Neutrophil (primary cell): Measurements from ENCODE around the gene SLC4A1AP.
"Not testable (repeated sequence)": the region's sequence is repeated elsewhere in the genome, so short reads cannot be mapped to it uniquely, and the experiment has no call there.

Source experiments
- H3K27ac ChIP-seq: fragments of 200-600 bp; sonication (generic); 2 replicates; pipeline ENCODE4 v1.5.1; 2016; ENCODE audit warnings: mild to moderate bottlenecking, moderate library complexity
- H3K27me3 ChIP-seq: fragments of 200-600 bp; sonication (generic); 2 replicates; pipeline ENCODE4 v1.6.0; 2016; ENCODE audit warnings: mild to moderate bottlenecking
- H3K36me3 ChIP-seq: fragments of 200-600 bp; sonication (generic); 2 replicates; pipeline ENCODE4 v1.5.1; 2017
- H3K4me1 ChIP-seq, 2 experiments: fragments of 200-600 bp in 1 of 2; sonication (generic) in 1 of 2; 1 replicate in 1 of 2; 2 replicates in 1 of 2; pipeline versions ENCODE4 v1.5.1 to v1.6.1; 2013 to 2016; ENCODE audit warnings: low read depth in 1 of 2, low read length in 1 of 2, mild to moderate bottlenecking in 1 of 2, moderate library complexity in 1 of 2; ENCODE audit not compliant: control insufficient read depth in 1 of 2, insufficient read depth in 1 of 2
- H3K4me3 ChIP-seq, 2 experiments: fragments of 200-600 bp in 1 of 2; sonication (generic) in 1 of 2; 1 replicate in 1 of 2; 2 replicates in 1 of 2; pipeline ENCODE4 v1.5.1; 2013 to 2016; ENCODE audit warnings: low read depth in 1 of 2, low read length in 1 of 2, mild to moderate bottlenecking in 1 of 2, moderate library complexity in 1 of 2
- H3K9me3 ChIP-seq: fragments of 200-600 bp; sonication (generic); 2 replicates; pipeline ENCODE4 v1.5.1; 2016
- CTCF ChIP-seq: fragments of 200-600 bp; sonication (generic); IDR thresholded peaks from 2 replicates; pipeline ENCODE4 v1.5.1; 2016; ENCODE audit warnings: antibody characterized with exemption

The SLC4A1AP gene

GRCh38 chr2:27667446-27667845, 3.8 kb downstream of the SLC4A1AP start:
- no peak for TF ChIP-seq CTCF
- peaks cover 50 to 51% of the 10 kb centered on the region in 2 experiments for H3K4me1 ChIP-seq
- H3K4me3 ChIP-seq: no peak overlapping the region
- peak overlapping the region; percentile 81 for H3K27ac ChIP-seq
- H3K9me3 ChIP-seq: no peaks in the 10 kb centered on the region
- H3K36me3 ChIP-seq: peaks cover 31% of the 10 kb centered on the region
- no peaks in the 10 kb centered on the region for H3K27me3 ChIP-seq

- H3K36me3 ChIP-seq: peaks cover 61% of the 10 kb centered on the region
- H3K9me3 ChIP-seq: no peaks in the 10 kb centered on the region
- no peak overlapping the region for H3K4me3 ChIP-seq
- no peak overlapping the region for H3K27ac ChIP-seq
- peaks cover 21 to 22% of the 10 kb centered on the region in 2 experiments for H3K4me1 ChIP-seq
- no peak for TF ChIP-seq CTCF
- H3K27me3 ChIP-seq: no peaks in the 10 kb centered on the region
Measured at GRCh38 chr2:27671235-27671634, 7.5 kb downstream of the SLC4A1AP start.

DNA sequence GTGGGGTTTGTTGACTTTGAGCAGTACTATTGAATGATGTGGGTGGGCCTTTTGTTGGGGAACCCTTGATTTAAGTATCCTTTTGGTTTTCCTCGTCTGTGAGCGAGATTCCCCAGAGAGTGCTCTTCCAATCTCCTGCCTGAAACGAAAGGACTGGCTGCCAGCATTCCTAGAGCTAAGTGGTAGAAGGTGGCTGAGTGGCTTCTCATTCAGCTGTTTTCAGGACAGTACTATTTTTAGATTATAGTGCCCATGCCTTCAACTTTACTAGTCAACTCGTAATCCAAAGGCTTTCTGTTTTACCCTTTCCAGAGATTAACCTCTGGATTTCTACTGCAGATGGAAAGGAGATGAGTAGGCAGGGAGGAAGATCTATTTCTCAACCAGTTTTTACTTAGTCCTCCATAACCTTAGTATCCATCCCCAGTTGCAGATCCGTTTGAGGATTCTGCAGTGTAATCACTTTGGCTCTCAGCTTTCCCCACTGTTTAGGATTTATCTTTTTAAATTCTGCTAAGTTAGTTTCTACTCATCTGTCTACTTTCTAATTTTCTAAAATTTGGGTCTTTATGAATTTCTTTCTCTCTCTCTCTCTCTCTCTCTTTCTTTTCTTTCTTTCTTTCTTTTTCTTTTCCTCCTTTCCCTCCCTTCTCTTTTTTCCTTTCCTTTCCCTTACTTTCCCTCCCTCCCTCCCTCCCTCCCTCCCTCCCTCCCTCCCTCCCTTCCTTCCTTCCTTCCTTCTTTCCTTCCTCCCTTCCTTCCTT, 9.2 kb downstream of the SLC4A1AP start:
- H3K4me1 ChIP-seq: peaks cover 5% of the 10 kb centered on the region in 2 experiments
- no peak overlapping the region for H3K4me3 ChIP-seq
- no peak for TF ChIP-seq CTCF
- H3K36me3 ChIP-seq: peaks cover 78% of the 10 kb centered on the region
- no peaks in the 10 kb centered on the region for H3K9me3 ChIP-seq
- no peak overlapping the region for H3K27ac ChIP-seq
- no peaks in the 10 kb centered on the region for H3K27me3 ChIP-seq

DNA sequence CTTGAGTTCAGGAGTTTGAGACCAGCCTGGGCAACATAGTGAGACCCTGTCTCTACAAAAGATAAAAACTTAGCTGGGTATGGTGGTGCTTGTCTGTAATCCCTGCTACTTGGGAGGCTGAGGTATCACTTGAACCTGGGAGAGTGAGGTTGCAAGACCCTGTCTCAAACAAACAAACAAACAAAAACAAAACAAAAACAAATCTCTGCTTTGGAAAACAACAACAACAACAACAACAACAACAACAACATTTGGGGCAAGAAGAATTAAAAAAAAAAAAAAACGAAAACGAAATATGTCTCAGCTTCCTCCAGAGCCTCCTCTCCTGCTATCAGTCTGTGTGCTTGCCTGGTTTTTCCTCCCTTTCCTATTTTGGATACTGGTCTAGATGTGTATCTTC, 16.9 kb downstream of the SLC4A1AP start:
- no peak for TF ChIP-seq CTCF

DNA sequence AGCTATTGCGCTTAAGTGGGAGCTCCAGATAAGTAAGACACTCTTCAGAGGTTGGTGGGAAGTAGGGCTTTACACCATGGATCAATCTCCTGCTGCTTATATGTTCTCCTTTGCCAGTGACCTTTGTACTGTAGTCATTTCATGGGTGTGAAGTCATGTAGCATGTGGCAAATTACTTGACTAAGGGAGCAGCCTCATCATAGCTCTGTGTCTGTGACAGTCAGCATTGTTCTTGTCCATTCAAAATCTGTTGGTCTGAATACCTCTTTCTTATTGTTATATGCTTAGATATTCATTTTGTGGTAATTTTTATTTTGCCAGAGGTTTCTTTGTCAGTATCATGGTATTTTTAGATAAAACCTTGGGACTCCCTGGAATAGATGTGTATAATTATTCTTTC, 18.2 kb downstream of the SLC4A1AP start:
- Histone ChIP-seq H3K27ac (no peak overlapping the region), H3K36me3 (peaks cover 85% of the 10 kb centered on the region), H3K4me3 (no peak overlapping the region), H3K4me1 (no peaks in the 10 kb centered on the region), H3K27me3 (no peaks in the 10 kb centered on the region), H3K9me3 (no peaks in the 10 kb centered on the region)
- no peak for TF ChIP-seq CTCF

More for the DNA sequence above, 16.9 kb downstream of the SLC4A1AP start:
- no peak overlapping the region for H3K4me3 ChIP-seq
- no peaks in the 10 kb centered on the region for H3K27me3 ChIP-seq
- peaks cover 85% of the 10 kb centered on the region for H3K36me3 ChIP-seq
- H3K4me1 ChIP-seq: no peaks in the 10 kb centered on the region
- H3K9me3 ChIP-seq: no peaks in the 10 kb centered on the region
- H3K27ac ChIP-seq: no peak overlapping the region

- peaks cover 85% of the 10 kb centered on the region for H3K36me3 ChIP-seq
- H3K4me3 ChIP-seq, H3K4me1 ChIP-seq, H3K9me3 ChIP-seq, H3K27me3 ChIP-seq, H3K27ac ChIP-seq: not testable (repeated sequence)
Measured at GRCh38 chr2:27682334-27682771, 18.7 kb downstream of the SLC4A1AP start.
